ENCODE data around the gene PLEKHM3. TPM values are rescaled to one million over a fixed set of nuclear protein-coding genes. Genes with fewer than 3 reads are reported as not detected.

PLEKHM3 gene
- total and polyA plus RNA-seq, 2 experiments from 2014 or later = 3.9 to 8.8 TPM

- TF ChIP-seq CTCF (conservative IDR thresholded peaks at IDR 0.05; ENCODE audit: low read depth in 2 of 2) (no peak), ZNF114 (CRISPR knock-in tag; IDR thresholded peaks at IDR 0.05) (no peak), CREB1 (CRISPR knock-in tag; IDR thresholded peaks at IDR 0.05; ENCODE audit: low read depth) (no peak), REST (IDR thresholded peaks at IDR 0.05; ENCODE audit: unreplicated experiment) (no peak), ZNF331 (CRISPR knock-in tag; IDR thresholded peaks at IDR 0.05; ENCODE audit: low read depth) (no peak), POLR2AphosphoS5 (IDR thresholded peaks at IDR 0.05; ENCODE audit: low read depth) (no peak)
These were observed 127.0 kb downstream of the PLEKHM3 start (continued) for GRCh38 chr2:207898354-207898695.

GRCh38 chr2:207897541-207898353 lies 127.6 kb downstream of the PLEKHM3 start:
- H3K79me2 ChIP-seq (replicated peaks; ENCODE audit: insufficient read depth) = no peaks in the 10 kb centered on the region
- DNase-seq (ENCODE audit: low spot score) (no peak), ATAC-seq (no peak)
- H3K4me1 Mint-ChIP-seq = peaks cover 40% of the 10 kb centered on the region
- H3K36me3 Mint-ChIP-seq (ENCODE audit: low read depth) = no peaks in the 10 kb centered on the region
- H3K36me3 ChIP-seq (ENCODE audit: insufficient read depth) = no peaks in the 10 kb centered on the region
- H3K9me3 Mint-ChIP-seq = no peaks in the 10 kb centered on the region
- H3K27me3 ChIP-seq (ENCODE audit: insufficient read depth) = no peaks in the 10 kb centered on the region
- H3K4me3 ChIP-seq = no peak overlapping the region
- no peak overlapping the region for H3K27ac Mint-ChIP-seq
- no peaks in the 10 kb centered on the region for H3K9me2 ChIP-seq (ENCODE audit: insufficient read depth)
- no peaks in the 10 kb centered on the region for H4K20me1 ChIP-seq (replicated peaks; ENCODE audit: insufficient read depth)
- H3K27ac ChIP-seq (ENCODE audit: low read depth) = peak overlapping the region; percentile 90
- H3F3A ChIP-seq (replicated peaks; ENCODE audit: low read depth) = no peaks in the 10 kb centered on the region
- peak overlapping the region; percentile 39 for H3K4me2 ChIP-seq
- H2AFZ ChIP-seq = no peak overlapping the region
- no peak overlapping the region for H3K4me3 Mint-ChIP-seq
- H3K4me1 ChIP-seq (ENCODE audit: insufficient read depth) = peaks cover 32% of the 10 kb centered on the region
- TF ChIP-seq CTCF (conservative IDR thresholded peaks at IDR 0.05; ENCODE audit: low read depth in 2 of 2) (no peak), ZNF114 (CRISPR knock-in tag; IDR thresholded peaks at IDR 0.05) (no peak), ZNF331 (CRISPR knock-in tag; IDR thresholded peaks at IDR 0.05; ENCODE audit: low read depth) (no peak), ZNF462 (CRISPR knock-in tag; IDR thresholded peaks at IDR 0.05) (no peak), CREB1 (CRISPR knock-in tag; IDR thresholded peaks at IDR 0.05; ENCODE audit: low read depth) (no peak), POLR2AphosphoS5 (IDR thresholded peaks at IDR 0.05; ENCODE audit: low read depth) (no peak)
- peaks cover 2% of the 10 kb centered on the region for H3K27me3 Mint-ChIP-seq (ENCODE audit: insufficient read depth, low read depth, poor library complexity)

Measured in GM23338 (cell line).